ENCODE measurements around the gene KRTCAP2.

KRTCAP2 gene

GRCh38 chr1:155136748-155137147 is 36.4 kb downstream of the KRTCAP2 start:
- no peak for DNase-seq (ENCODE audit: low read depth)
- peak overlapping the region; percentile 57 for H3K4me3 ChIP-seq (ENCODE audit: low read length)
- TF ChIP-seq CTCF (conservative IDR thresholded peaks at IDR 0.05; ENCODE audit: low read length), result no peak

- no peak for TF ChIP-seq CTCF (conservative IDR thresholded peaks at IDR 0.05; ENCODE audit: low read length)
- peak within 1 kb of the TSS; percentile 97 for H3K4me3 ChIP-seq (ENCODE audit: low read length)
- peak; percentile 93 for DNase-seq (ENCODE audit: low read depth)
Measured at GRCh38 chr1:155135415-155136028, 37.6 kb downstream of the KRTCAP2 start, which contains the start of gene SLC50A1. TSS of gene SLC50A1 (plus strand) at chr1:155135852. CDS start at chr1:155135912, 60 bp downstream.

- TF ChIP-seq CTCF (conservative IDR thresholded peaks at IDR 0.05; ENCODE audit: low read length), result no peak
- DNase-seq (ENCODE audit: low read depth), result peak; percentile 91
- peak overlapping the region; percentile 97 for H3K4me3 ChIP-seq (ENCODE audit: low read length)
Measured at GRCh38 chr1:155134880-155135414, 38.2 kb downstream of the KRTCAP2 start.

GRCh38 chr1:155134322-155134721 is 38.8 kb downstream of the KRTCAP2 start:
- DNase-seq (ENCODE audit: low read depth), result no peak
- H3K4me3 ChIP-seq (ENCODE audit: low read length), result peak overlapping the region; percentile 97
- TF ChIP-seq CTCF (conservative IDR thresholded peaks at IDR 0.05; ENCODE audit: low read length), result no peak

GRCh38 chr1:155133799-155134281 is 39.3 kb downstream of the KRTCAP2 start:
- no peak for DNase-seq (ENCODE audit: low read depth)
- no peak overlapping the region for H3K4me3 ChIP-seq (ENCODE audit: low read length)
- no peak for TF ChIP-seq CTCF (conservative IDR thresholded peaks at IDR 0.05; ENCODE audit: low read length)

- DNase-seq (ENCODE audit: low read depth), result no peak
- TF ChIP-seq CTCF (conservative IDR thresholded peaks at IDR 0.05; ENCODE audit: low read length), result no peak
- no peak overlapping the region for H3K4me3 ChIP-seq (ENCODE audit: low read length)
Measured at GRCh38 chr1:155131856-155132255, 41.2 kb downstream of the KRTCAP2 start.

- DNase-seq (ENCODE audit: low read depth), result no peak
- no peak for TF ChIP-seq CTCF (conservative IDR thresholded peaks at IDR 0.05; ENCODE audit: low read length)
- no peak overlapping the region for H3K4me3 ChIP-seq (ENCODE audit: low read length)
Measured at GRCh38 chr1:155131285-155131684, 41.8 kb downstream of the KRTCAP2 start.
